ENCODE results near the gene ADGRG3.
A peak's percentile ranks its signal among the peaks of the same experiment; 100 is the strongest.

The ADGRG3 gene

GRCh38 chr16:57734925-57735754, 67.0 kb downstream of the ADGRG3 start:
- H3K36me3 ChIP-seq (ENCODE audit: control insufficient read depth, insufficient read depth, low read length), result no peaks in the 10 kb centered on the region
- peaks cover 6% of the 10 kb centered on the region for H3K4me1 ChIP-seq (ENCODE audit: control insufficient read depth, insufficient read depth, low read length)
- H3K9ac ChIP-seq (ENCODE audit: low read length), result peak overlapping the region; percentile 81
- H3K27ac ChIP-seq (ENCODE audit: low read depth, low read length), result peak overlapping the region; percentile 89
- H3K27me3 ChIP-seq (ENCODE audit: control insufficient read depth, insufficient read depth, low read length), result no peaks in the 10 kb centered on the region
- peak overlapping the region; percentile 98 for H3K4me3 ChIP-seq (ENCODE audit: low read length)

DNA sequence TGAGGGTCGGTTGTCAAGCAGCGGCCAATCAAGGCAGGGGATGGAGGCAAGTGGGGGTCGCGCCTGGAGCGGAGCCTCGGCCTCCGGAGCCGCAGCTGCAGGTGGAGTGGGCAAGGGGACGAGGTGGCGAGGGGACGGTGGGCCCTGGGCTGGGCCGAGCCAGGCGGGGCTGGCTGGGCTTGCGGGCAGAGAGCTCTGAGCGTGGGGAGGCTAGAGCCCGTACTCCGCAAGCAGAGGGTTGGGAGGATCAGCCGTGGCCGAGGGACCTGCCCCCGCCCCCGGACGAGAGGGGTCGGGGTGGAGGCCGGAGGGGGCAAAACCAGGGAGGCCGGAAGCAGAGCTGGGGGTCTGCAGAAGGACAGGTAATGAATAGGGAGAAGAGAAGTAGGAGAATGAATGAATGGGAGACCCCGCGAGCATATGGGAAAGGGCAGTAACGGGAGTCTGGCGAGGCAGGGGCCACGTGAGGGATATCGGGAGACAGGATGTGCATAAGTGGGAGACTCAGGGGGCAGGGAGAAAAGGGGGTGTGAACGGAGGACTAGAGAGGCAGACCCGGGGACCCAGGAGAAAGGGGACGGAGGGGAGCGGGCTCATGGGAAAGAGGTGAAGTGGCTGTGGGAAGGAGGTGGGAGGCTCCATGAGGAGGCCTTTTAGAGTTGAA, 67.8 kb downstream of the ADGRG3 start, which contains the start of gene KATNB1:
KATNB1 (plus strand) TSS at position 16 of the 664 bp plus-strand sequence. CDS start 1,474 bp downstream, outside the sequence.
- H3K9ac ChIP-seq (ENCODE audit: low read length), result peak within 1 kb of the TSS; percentile 81
- no peaks in the 10 kb centered on the region for H3K27me3 ChIP-seq (ENCODE audit: control insufficient read depth, insufficient read depth, low read length)
- no peaks in the 10 kb centered on the region for H3K36me3 ChIP-seq (ENCODE audit: control insufficient read depth, insufficient read depth, low read length)
- H3K27ac ChIP-seq (ENCODE audit: low read depth, low read length), result peak within 1 kb of the TSS; percentile 89
- H3K4me1 ChIP-seq (ENCODE audit: control insufficient read depth, insufficient read depth, low read length), result peaks cover 6% of the 10 kb centered on the region
- peak within 1 kb of the TSS; percentile 98 for H3K4me3 ChIP-seq (ENCODE audit: low read length)

- Histone ChIP-seq H3K9ac (ENCODE audit: low read length) (peak overlapping the region; percentile 51), H3K27ac (ENCODE audit: low read depth, low read length) (no peak overlapping the region), H3K27me3 (ENCODE audit: control insufficient read depth, insufficient read depth, low read length) (no peaks in the 10 kb centered on the region), H3K36me3 (ENCODE audit: control insufficient read depth, insufficient read depth, low read length) (no peaks in the 10 kb centered on the region), H3K4me3 (ENCODE audit: low read length) (peak overlapping the region; percentile 98), H3K4me1 (ENCODE audit: control insufficient read depth, insufficient read depth, low read length) (peaks cover 6% of the 10 kb centered on the region)
These were observed 68.6 kb downstream of the ADGRG3 start for GRCh38 chr16:57736419-57737351.

GRCh38 chr16:57738844-57739243, 70.7 kb downstream of the ADGRG3 start:
- Histone ChIP-seq H3K27ac (ENCODE audit: low read depth, low read length) (no peak overlapping the region), H3K27me3 (ENCODE audit: control insufficient read depth, insufficient read depth, low read length) (no peaks in the 10 kb centered on the region), H3K4me3 (ENCODE audit: low read length) (no peak overlapping the region), H3K9ac (ENCODE audit: low read length) (no peak overlapping the region), H3K4me1 (ENCODE audit: control insufficient read depth, insufficient read depth, low read length) (peaks cover 6% of the 10 kb centered on the region), H3K36me3 (ENCODE audit: control insufficient read depth, insufficient read depth, low read length) (peaks cover 2% of the 10 kb centered on the region)

Measured in rectal smooth muscle tissue (tissue), 1 donor.